VCaP (cell line): ENCODE measurements around the gene YIPF4.
"Not testable (repeated sequence)": the region's sequence is repeated elsewhere in the genome, so short reads cannot be mapped to it uniquely, and the experiment has no call there.

ENCODE experiments used
- H3K27ac ChIP-seq: fragments of 450-650 bp; 2 replicates; pipeline ENCODE4 v1.5.1; 2017
- CTCF ChIP-seq: fragments of 450-650 bp; conservative IDR thresholded peaks from 2 replicates; pipeline ENCODE4 v1.5.1; 2017; ENCODE audit warnings: mild to moderate bottlenecking, moderate library complexity

The YIPF4 gene

GRCh38 chr2:32262105-32262504, 15.6 kb upstream of the YIPF4 start:
- H3K27ac ChIP-seq = no peak overlapping the region
- TF ChIP-seq CTCF = no peak

GRCh38 chr2:32264422-32265105, 13.1 kb upstream of the YIPF4 start, which contains the start of gene NLRC4:
NLRC4 (minus strand) TSS chr2:32264886; CDS start chr2:32256775, 8,111 bp downstream.
- no peak for TF ChIP-seq CTCF

GRCh38 chr2:32271063-32271462, 6.6 kb upstream of the YIPF4 start:
- TF ChIP-seq CTCF = no peak
- H3K27ac ChIP-seq = no peak overlapping the region

More at GRCh38 chr2:32264422-32265105, 13.1 kb upstream of the YIPF4 start, which contains the start of gene NLRC4:
- H3K27ac ChIP-seq = no peak within 1 kb of the TSS

GRCh38 chr2:32272279-32272678, 5.4 kb upstream of the YIPF4 start:
- TF ChIP-seq CTCF = no peak
- H3K27ac ChIP-seq = no peak overlapping the region

GRCh38 chr2:32274289-32274688, 3.4 kb upstream of the YIPF4 start:
- no peak for TF ChIP-seq CTCF

GRCh38 chr2:32275790-32276189, 1.9 kb upstream of the YIPF4 start:
- H3K27ac ChIP-seq = not testable (repeated sequence)

More at GRCh38 chr2:32274289-32274688, 3.4 kb upstream of the YIPF4 start:
- no peak overlapping the region for H3K27ac ChIP-seq

- no peak for TF ChIP-seq CTCF
- peak overlapping the region; percentile 83 for H3K27ac ChIP-seq
These were observed 386 bp upstream of the YIPF4 start for GRCh38 chr2:32277363-32277673.

- peak overlapping the region; percentile 83 for H3K27ac ChIP-seq
- no peak for TF ChIP-seq CTCF
These were observed 762 bp downstream of the YIPF4 start for GRCh38 chr2:32278478-32278853.
